ENCODE measurements around the gene FAAP20.

Gene FAAP20

DNA sequence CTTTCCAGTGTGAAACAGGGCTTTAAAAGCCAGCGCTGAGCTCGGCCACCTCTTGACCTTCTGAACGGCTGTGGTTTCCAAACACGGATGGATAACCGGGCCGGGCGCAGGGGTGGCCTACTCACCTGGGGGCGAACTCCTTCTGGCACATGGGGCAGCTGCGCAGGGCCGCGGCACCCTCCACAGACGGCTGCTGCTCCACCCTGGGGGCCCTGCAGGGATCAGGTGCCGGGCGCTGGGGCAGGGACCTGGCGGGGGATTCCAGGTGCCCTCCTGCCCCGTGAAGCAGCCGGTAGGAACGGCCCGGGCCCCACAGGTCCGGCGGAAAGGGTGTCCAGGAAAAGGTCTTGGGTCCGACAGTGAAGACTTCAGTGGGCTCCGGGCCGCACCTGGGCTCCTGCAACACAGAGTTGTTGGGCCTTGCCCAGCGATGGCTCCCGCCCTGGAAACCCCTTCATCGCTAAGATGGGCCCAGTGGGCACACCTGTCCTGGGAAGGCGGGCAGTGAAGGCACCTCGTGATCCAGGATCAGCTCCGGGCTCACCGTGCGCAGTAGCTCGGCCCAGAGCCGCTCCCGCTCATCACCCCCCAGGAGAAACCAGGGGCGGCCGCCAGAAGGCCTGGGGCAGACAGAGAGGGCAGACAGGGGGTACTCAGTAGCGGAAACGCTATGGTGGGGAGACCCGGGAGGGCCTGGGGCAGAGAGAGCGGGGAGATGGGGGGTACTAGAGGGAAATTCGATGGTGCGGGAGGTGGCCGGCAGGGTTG is 874 bp downstream of the FAAP20 start:
- no peak for DNase-seq

DNA sequence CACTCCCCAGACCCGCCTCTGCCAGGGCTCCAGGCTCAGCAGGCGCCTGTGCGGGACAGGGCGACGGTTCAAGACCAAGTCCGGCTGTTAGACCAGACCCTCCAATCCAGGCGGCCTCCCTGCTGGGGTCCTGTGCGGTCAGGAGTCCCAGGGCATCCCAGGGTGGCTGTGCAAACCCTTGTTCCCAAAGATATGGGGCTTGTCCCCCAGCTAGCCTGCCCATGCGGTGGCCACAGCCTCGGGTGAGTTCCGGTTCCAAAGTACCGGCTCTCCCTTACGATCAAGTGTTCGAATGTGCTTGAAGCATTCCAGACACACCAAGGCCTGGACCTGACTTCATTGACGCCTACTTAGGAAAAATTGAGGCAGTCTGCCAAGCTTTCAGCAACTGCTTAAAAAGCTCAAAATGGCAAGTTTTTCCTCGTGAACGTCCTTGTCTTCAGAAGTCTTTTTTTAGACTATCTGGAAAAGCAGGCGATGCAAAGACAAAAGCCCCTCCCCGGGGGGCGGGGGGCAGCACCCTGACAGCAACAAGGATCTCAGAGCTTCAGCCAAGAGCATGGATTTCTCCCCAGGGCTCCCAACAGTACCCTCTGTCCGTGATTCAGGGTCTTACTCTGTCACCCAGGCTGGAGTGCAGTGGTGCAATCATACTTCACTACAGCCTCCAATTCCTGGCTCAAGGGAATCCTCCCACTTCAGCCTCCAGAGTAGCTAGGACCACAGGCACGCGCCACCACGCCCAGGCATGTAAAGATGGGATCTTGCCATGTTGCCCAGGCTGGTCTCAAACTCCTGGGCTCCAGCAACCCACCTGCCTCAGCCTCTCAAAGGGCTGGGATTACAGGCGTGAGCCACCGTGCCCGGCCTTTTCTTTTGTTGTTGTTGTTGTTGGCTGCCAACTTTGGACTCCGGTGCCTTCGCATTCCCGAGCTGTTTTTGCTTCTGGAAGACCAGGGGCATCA is 2.3 kb downstream of the FAAP20 start:
- DNase-seq, result no peak

DNA sequence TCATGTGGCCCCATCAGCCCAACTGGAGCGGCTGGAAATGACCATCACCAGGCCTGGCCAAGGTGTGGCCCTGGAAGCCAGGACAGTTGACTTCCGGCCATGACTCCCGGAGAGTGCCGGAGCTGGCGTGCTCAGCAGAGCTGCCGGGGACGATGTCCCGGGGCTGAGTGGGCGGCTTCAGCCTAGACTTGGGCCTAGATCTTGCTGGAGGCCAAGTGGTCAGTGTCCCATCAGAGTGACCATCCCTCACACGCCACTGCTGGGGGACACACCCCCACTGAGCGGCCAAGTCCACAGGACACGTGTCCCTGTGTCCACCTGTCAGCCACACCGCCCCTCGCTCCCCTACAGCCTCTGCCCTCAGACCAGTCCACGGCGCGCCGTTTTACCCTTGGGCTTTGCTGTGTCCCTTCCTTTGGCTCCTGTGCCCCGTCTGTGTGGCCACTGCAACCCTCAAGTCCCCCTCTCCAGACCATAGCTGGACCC is 4.0 kb downstream of the FAAP20 start:
- DNase-seq, result no peak

DNA sequence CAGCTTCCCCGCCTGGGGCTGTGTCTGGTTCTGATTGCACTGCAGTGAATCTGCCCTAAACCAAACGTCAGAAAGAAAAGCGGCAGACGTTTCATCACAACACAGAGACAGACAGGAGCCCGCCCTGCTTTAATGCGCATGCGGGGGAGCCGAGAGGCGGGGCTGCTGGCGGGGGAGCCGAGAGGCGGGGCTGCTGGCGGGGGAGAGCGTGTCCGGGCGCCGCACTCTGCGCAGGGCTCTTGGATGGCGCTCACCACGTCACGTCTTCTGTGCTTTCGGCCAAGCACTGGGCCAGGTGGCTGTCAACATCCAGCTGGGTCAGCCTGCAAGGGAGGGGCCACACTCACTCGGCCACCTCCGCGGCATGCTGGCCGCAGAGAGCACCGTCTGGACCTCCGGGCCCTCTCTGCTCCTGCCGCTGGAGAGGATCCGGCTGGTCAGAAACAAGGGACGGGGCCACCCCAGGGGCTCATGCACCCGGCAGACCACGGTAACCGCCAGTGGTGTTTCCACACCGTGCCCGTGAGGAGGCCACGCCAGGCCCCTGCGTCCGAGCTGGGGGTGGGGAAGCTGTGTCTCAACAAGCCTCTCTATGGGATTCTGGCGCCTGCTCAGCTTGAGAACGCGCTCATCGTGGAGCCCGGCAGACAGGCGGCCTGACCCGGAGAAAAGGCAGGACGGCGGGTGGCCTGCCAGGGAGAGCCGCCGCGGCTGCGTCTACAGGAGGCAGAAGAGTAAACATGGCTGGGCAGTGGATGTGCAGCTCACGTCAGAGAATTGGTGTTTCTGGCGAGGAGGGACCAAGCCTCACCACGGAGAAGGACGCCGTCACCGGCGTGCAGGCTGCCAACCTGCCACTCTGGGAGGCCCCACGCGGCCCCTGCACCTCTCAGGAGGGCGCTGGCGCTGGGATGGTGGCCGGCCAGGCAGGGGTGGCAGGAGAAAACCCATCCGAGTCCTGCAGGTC is 4.8 kb downstream of the FAAP20 start:
- DNase-seq, result peak; percentile 71

DNA sequence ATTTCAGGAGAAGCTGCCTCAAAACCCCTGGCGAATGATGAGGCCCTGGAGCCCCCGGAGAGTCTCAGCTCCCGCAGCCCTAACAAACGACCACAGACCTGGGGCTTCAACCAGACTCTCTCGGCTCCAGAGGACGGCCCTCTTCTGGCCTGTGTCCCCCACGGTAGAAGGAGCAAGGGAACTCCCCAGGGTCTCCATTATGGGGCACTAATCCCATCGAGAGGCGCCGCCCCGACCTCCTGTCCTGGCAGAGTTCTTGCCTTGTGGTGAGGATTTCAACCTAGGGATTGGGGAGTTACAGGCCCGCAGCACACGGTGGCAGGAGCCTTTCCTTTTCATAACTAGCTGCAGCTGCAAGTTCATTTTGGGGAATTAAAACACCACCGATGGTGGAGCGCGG is 6.2 kb downstream of the FAAP20 start:
- DNase-seq, result no peak

DNA sequence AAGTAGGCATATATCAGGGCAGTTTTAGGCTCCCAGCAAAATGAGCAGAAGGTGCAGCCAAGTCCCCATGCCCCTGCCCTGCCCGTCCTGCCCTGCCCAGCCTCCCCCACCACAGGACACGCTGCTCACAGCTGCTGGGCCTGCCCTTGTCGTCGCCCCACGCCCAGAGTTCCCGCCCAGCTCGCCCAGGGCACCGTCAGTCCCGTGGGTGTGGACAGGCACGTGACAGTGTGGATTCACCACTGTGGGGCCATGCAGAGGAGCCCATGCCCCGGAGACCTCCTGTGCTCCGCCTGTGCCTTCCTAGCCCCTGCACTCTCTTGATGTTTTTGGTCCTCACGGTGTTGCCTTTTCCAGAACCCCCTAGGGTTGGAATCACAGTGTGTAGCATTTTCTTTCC is 7.0 kb downstream of the FAAP20 start:
- DNase-seq, result no peak

DNA sequence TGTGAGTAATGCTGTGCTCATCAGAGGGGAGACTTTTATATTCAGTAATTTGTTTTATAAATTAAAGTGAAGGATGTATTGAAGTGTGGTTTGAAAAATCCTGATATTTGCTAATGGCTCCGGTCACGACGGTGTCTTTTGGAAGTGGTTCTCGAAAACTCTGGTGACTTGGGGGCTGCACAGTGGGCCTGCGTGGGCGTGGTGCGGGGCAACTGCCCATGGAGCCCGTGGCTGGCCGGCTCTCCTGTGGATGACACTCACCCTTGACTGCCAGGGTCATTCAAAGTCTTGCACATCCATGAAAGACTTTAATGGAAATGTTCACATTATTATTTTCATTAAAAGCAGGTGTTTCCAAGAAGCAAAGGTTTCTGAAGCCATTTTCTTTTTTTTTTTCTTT is 7.7 kb downstream of the FAAP20 start:
- DNase-seq, result no peak

DNA sequence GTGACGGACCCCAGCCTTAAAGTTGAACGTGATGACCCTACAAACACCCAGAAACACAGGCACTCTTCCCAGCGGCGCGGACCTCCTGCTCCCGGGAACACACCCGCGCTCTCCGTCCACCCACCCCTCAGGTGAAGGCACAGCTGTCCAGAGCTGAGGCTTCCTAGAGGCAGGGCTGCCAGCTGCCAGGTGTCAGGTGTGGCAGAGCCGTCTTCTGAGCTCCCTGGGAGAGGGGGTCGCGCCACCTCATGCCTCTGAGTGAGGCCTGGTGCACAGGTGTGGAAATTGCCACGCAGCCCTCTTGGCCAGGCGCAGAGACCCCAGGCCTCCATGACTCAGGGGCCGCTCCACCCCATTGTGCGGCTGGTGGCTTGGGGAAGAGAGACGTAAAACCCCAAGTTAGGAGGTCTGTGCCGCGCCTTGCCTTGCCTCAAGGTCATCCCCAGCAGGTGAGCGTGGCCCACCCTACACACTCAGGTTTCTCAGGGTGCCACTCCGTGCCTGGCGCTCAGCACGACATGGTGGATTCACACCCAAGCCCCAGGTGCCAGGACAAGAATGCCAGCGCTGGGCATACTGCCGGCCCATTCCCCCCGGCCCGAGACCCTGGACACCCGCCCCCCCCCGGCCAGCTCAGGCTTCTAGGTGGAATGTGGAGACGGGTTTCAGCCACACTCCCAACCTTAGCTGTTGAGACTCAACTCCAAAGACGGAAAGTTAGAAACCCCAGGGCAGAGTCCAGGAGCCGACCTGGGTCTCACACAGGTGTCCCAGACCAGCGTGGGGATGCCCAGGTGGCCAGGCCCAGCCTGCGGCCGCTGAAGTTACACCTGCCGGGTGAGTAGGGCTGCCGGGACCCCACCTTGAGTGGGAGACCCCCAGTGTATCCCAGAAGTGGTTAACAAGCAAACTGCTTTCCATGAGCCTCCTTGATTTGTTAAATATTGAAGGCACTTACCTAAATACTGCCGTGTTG is 8.4 kb downstream of the FAAP20 start:
- DNase-seq, result no peak

DNA sequence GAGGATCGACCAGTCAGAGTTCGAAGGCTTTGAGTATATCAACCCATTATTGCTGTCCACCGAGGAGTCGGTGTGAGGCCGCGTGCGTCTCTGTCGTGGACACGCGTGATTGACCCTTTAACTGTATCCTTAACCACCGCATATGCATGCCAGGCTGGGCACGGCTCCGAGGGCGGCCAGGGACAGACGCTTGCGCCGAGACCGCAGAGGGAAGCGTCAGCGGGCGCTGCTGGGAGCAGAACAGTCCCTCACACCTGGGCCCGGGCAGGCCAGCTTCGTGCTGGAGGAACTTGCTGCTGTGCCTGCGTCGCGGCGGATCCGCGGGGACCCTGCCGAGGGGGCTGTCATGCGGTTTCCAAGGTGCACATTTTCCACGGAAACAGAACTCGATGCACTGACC is 9.6 kb downstream of the FAAP20 start:
- no peak for DNase-seq

DNA sequence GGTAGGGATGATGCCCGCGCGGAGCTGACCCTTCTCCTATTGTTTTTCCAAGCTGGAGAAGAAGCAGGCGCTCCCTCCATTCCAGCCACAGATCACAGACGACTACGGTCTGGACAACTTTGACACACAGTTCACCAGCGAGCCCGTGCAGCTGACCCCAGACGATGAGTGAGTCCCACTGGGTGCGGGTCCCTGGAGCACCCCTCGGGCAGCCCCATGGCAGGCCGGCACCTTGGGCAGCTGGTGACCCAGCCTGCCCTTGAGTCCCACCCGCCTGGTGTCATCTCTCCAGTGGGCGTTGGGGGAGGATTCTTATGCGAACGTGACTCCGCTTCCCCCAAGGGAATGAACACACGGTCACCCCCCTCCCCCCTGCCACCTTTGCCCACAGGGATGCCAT is 10.0 kb downstream of the FAAP20 start:
- no peak for DNase-seq

DNA sequence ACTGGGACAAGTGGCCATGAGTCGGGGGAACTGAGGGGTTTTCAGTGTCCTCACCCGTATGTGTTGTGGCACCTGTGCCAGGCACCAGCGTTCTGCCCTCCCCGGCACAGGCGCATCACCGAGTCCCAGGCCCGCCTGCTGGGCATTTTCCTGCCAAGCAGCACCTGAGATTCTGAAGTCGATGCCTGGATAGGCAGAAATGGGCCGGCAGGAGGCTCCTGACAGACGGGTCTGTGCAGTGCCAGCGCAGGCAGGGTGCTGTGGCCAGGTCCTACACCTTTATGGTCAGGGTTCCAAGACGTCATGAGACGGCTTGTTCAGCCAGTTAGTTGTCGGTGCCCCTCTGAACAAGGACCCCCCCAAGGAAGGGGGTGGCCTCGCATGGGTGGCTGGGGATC is 10.6 kb downstream of the FAAP20 start:
- no peak for DNase-seq

DNA sequence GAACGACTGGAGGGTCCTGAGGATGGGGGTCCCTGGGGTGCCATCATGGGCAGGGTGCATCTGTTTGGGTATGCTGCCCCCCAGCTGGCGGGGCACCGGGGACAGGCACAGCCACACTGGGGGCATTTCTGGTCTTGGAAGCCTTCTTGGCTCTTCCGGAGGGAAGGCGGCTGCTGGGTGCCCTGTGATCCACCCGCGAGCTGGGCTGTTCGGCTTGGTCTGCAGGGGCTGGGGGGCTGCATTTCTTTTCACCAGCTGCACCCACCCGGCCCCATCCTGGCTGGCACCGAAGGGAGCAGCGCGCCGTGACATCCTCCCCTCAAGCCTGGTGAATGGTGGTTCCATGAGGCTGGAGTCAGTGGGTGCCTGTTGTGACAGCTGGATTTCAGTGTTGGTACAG is 12.2 kb downstream of the FAAP20 start:
- DNase-seq, result no peak

DNA sequence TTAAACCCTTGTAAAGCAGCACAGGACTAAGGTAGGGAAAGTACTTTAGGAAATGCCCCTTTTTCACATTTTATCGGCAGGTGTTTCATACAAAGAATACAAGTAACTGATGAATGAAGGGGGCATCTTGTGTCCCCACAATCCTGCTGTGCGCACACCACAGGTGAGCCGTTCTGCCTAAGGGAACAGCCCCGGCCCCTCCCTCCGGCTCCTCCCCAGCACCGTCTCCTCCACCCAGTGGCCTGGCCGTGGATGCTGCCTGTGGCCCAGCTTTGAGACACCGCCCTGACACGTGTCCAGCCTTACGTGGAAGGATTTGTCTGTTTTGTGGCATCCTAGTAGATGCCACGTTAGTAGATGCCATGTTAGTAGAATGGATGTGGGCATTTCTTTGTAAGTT is 12.8 kb downstream of the FAAP20 start:
- no peak for DNase-seq

DNA sequence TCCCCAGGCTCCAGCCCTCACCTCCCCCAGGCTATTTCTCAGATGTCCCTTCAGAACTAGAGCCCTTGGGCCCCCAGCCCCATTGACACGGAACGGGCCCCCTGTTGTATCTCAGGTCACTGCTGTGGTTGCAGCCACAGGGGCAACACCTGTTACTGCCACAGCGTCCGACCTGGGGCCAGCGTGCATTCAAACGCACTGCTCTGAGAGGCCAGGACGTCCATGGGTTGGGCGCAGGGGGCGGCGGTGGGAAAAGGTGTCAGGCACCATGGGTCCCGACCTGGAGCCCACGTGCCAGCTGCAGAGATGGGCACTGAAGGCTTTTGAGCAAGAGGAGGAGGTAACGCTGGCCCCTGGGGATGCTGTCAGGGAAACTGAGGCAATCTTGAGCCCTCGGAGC is 13.3 kb downstream of the FAAP20 start:
- no peak for DNase-seq

DNA sequence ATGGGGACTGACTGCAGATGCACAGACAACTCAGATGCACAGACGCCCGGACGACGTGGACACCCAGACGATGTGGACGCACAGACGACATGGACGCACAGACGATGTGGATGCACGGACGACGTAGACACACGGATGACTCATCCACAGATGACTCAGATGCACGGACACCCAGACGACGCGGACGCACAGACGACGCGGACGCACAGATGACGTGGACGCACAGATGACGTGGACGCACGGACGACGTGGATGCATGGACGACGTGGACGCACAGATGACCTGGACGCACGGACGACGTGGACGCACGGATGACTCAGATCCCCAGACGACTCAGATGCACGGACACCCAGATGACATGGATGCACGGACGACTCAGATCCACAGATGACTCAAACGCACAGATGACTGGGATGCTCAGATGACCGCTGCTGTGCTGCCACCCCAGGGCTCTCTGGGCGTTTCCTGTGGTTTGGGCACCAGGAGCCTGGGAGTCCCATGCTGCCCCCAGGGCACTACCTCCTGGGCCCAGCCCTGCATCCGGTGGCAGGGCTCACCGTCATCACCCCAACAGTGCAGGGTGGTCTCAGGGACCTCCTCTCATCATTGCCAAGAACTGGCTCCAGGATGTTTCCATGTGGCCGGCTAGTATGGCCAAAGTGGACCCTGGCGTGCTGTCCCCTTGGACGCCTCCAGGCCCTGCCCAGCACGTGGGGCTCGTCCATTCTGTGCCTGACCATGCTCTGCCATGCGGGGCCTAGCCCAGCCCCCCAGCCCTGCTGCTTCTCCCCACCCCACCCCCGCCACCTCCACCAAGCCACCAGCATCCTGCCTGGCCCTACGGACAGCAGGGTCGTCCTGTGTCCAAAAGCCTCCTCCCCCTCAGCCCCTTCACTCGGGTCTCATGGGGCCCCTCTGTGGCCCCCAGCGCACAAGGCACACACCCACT is 14.0 kb downstream of the FAAP20 start:
- no peak for DNase-seq

DNA sequence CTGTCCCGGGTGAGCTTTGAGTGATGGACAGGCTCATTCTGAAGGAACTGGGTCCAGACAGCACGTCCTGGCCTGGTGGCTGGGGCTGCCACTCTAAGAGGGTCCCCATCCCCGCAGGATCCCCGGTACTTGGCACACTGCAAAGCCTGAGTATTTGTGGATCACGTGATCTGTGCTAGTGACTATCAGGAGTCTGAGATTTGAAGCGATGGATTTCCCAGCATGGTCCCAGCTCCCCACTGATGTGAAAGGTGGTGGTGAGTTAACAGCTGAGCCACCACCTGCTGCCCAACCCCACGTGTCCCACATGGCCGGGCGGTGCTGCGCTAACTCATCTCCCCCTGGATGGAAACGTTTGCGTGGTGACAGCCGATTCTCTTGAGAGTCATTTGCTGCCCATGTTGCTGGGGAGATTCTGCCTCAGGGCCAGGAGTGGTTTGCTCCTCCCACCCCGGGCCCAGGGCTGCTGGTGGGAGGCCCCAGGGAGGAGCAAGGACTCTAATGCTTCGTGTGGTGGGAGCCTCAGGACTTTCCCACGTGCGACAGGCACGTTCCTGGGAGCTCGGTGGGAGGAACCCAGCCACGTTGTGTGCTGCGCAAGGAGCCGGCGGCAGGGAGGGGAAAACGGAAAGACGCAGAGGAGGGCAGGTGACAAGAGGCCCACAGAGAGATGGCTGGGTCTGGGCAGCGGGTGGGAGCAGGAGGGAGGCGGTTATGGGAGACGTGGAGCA is 15.1 kb downstream of the FAAP20 start:
- no peak for DNase-seq

DNA sequence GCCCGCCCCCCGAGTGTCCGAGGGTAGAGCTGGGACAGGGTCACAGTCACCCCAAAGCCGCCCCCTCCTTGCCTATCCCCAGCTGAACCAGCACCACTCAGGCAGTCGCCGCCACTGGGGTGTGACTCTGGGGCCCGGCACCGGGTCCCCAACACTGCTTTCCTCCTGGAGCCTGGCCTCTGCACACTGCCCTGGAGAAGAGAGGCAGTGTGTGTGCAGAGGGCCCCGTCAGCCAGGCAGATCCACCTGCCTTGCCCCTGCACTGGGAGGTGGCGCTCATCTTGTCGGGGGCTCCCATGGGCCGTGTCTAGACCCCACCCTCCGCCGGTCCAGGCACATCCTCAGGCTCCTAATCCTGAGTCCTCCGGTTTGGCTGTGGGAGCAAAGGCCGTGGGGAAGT is 15.7 kb downstream of the FAAP20 start:
- no peak for DNase-seq

DNA sequence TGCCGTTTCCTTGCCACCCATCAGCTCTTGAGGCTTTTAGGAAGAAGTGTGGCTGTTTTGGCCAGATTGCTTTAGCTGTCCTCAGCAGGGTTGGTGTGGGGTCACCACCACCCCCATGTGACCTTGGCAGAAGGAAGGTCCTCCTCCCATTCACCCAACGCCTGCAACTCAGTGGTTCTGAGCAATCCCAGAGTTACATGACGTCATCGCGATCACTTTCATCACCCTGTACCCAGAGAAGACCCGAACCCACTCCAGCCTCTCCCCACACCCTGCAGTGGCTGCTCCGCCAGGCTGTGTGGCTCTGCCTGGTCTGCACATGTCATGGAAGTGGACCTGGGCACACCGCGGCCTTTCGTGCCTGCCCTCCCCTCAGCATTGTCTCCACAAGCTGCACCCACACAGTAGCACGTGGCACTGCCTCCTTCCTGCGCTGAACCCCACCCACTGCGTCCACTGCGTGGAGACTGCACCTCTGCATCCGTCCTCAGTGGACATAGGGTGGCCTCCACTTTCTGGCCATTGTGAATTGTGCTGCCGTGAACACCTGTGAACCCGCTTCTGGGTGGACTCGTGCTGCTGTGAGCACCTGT is 16.5 kb downstream of the FAAP20 start:
- no peak for DNase-seq

DNA sequence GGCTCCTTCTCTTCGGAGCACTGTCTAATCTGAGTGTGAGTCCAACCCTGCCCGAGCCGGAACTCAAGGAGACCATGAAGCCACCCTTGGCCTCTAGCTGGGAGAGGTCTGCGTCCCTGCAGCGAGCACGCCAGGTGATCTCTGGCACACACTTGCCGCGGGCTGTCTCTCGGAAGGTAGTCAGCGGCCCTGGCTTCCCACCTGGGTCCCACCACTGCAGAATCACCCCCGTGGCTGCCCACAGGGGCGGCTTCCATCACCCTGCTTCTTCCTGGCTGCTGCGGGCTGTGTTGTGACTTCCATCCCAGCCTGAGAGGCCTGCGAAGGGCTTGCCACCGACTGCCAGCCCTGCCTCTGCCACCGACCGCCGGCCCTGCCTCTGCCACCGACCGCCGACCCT is 17.0 kb downstream of the FAAP20 start:
- DNase-seq, result no peak
